T1000 (cell line): ENCODE measurements around the gene ACADVL.
A peak's percentile ranks its signal among the peaks of the same experiment; 100 is the strongest.

ENCODE experiments used
- DNase-seq: peaks from one replicate; lab custom pipeline; 2025; ENCODE audit warnings: mixed read lengths; lab: John Stamatoyannopoulos, UW

The ACADVL gene

GRCh38 chr17:7191571-7192270 lies 28.0 kb upstream of the ACADVL start:
- no peak for DNase-seq

GRCh38 chr17:7192271-7192937 lies 27.3 kb upstream of the ACADVL start:
- DNase-seq, result no peak

- no peak for DNase-seq
Measured at GRCh38 chr17:7195971-7196370, 23.8 kb upstream of the ACADVL start.

DNA sequence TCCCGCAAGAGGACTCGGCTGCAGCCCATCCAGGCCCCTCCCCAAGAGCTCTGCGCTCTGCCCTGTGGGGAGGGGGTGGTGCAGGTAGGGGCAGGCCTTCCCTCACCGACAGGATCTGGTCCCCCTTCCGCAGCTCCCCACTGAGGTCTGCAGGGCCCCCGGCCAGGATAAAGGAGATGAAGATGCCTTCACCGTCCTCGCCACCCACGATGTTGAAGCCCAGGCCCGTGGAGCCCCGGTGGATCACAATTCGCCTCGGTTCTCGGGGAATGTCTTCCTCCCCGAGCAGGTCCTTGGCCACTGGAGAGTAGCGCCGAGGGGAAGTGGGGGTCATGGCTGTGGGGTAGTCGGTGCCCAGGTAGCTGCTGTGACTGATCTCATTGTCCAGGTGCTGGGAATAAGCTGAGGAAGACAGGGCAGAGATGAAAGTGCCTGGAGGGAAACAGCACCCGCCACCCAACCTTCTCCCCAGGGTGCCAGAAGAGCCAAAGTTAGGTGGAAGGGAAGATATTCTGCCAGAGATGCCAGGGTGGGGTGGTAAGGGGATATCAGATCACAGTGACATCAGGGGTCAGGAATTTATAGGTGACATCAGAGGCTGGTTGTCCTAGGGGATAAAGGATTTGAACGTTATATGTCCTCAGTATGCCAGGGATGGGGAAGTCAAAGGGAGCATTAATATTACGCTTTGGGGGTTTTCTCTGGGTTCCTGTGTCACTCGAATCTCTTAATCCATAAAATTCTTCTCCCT lies 22.9 kb upstream of the ACADVL start:
- no peak for DNase-seq

GRCh38 chr17:7203391-7203790 lies 16.3 kb upstream of the ACADVL start:
- no peak for DNase-seq

GRCh38 chr17:7204336-7204735 lies 15.4 kb upstream of the ACADVL start:
- no peak for DNase-seq

- DNase-seq, result peak; percentile 70
Measured at GRCh38 chr17:7204828-7205461, 14.8 kb upstream of the ACADVL start.

GRCh38 chr17:7205561-7205960 lies 14.2 kb upstream of the ACADVL start:
- DNase-seq, result no peak

GRCh38 chr17:7207120-7208001 lies 12.4 kb upstream of the ACADVL start:
- DNase-seq, result no peak

DNA sequence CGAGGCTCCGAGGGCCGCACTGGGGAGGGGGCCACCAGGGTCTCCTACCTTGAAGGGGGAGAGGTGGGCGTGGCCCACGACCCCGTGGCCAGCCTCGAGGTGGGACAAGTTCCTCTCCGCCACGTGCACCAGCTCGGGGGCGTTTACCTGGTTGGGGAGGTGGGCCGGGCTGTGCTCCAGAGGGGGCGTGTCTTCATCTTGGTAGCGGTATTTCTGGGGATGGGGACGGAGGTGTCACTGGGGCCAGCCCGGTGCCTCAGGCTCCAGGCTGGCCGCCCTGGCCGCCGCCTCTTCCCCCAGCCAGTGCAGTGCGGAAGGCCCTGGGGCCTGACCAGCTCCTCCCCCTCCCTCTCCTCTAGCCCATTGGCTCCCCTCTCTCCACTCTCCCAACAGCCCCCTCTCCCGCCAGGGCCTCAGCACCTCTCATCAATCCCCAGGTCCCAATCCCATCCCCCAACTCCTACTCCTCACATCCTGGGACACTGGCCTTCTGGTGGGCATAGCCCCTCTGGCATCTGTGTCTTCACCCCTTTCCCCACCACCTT lies 11.6 kb upstream of the ACADVL start:
- DNase-seq, result no peak

DNA sequence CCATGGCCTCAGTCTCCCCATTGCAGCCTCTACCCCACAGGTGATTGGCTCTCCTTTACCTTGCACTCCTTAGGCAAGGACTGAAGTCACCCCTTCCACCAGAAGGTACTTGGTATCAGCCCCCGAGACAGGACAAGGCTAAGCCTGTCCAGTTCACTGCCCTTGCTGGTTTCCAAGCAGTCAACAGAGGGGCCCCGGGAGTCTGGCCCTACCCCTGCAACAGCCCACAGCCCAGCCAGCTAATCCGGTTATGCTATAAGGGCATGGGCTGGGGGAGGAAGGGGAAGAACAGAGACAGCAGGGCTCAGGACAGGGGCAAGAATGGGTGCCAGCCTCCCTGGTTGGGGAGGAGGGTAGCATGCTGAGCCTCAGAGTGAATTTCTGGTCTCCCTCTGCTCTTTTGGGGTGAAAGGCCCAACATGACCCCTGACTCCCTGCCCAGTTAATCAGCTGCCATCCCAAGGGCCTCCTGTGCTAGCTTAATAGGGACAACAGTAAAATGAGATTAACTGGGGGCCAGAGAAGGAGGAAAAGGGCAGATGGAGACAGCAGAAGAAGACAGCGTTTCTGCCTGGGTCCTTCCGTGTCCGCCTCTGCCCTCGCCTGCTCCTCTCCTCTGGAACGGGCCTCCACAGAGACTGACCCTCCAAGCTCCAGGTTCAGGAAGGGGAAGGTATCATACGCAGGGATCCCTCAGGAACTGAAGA lies 10.8 kb upstream of the ACADVL start:
- no peak for DNase-seq

DNA sequence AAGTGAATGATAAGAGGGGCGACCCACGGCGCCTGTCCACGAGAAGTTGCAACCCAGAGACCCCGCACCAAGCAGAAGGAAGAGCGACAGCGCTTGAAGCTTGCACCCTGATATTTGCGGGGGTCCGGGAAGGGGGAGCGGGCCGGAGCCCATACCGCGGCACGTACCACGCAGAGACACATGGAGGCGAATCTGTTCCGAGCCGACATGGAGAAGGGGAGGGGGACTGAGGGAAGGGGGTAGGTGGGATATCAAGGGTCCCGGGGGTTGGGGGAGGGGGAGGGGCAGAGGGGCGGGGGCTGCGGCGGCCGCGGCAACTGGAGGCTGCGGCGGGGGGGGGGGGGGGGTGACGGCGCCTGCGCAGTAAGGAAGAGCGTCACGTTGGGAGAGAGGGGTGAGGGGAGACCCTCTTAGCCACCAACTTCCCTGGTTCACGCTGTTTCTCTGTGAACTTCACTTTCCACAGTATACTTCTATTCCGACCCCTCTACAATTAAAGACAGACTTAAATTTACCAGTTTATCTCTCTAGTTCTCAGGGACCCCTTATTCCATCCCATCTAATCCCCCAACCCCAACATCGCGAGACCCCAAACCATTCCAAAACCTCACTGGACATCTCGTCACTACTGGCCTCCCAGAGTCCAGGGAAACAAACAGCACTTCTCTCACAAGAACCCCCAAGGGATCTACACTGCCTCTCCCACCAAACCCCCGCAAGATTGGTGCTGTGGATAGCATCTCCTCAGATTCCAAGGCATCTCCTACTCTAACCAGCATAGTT lies 8.1 kb upstream of the ACADVL start:
- no peak for DNase-seq

DNA sequence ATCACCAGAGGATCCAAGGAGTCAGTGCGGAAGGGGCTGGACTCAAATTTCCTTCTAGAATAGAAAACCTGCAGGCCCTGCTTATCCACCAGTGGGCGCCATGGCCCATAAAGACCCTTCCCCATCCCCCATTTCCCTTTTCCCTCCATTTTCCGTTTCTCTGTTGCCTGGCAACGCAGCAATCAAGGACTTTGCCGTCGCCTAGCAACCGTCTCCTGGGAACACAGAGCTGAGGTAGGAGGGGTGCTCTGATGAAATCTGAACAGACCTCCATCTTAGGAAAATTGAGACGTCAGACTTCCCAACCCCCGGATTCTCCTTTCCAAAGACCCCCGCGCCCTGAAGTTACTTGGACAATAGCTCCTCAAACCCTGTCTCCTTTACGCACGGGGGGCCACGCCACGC lies 5.8 kb upstream of the ACADVL start:
- DNase-seq, result peak; percentile 83

- DNase-seq, result peak; percentile 98
Measured at GRCh38 chr17:7214300-7215135, 5.2 kb upstream of the ACADVL start.

GRCh38 chr17:7215136-7215638 lies 4.6 kb upstream of the ACADVL start:
- no peak for DNase-seq

DNA sequence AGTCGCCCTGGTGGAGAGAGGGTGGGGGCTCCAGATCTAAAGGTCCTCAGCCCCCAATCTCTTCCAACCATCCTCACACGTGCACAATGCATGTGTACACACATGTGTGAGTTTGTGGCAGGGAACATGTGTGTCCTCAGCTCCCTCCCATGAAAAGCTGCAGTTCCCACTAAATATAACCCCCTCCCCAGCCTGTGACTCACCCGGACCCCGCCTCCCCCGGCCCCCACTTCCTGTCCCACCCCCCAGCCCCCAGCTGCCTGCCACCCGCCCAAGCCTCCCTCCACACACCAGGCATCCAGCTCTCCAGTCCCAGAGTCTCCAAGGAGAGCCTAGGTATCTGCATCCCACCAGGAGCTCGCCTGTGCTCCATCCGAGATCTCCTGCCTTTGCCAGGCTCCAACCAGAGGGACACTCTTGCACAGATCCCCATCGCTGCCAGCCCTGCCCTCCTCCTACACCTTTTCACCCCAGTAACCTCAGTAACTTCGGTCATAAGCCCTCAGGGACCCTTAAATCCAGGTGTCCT lies 4.0 kb upstream of the ACADVL start:
- DNase-seq, result no peak

DNA sequence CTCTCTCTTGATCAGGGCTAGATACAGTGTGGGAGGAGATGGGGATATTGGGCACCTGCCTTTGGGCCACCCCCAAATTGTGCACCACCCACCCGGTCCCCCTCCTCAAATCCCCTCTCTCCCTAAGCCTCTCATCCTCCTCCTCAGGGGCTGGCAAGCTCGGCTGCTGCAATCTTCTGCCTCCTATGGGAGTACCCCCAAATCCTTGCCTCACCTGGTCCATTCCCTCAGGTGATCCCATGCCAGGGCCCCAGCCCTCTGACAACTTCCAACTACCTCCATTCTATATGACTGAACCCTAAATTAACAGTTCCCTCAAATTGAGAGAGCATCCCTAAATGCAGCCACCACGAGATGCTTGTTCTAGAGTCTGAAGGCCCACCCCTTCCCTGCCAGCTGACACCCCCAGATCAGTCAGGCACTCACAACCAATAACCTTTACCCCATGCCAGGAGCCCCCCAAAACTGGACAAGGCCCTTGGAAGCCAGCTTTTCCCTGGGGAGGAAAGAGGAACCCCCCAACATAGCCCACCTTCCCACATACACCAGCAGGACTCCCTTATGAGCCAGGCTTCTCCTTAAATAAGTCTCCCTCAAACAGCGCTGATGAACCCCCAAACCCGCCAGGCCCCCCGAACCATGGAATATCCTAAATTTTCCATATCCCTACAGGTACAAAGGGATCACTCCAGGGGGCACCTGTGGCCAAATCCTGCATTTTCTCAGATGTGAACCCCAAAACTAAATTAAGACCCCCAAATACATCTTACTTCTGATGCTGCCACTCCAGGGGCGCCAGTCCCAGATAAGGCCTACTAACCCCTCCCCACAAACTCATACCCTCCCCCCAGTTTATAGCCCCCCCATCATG lies 3.3 kb upstream of the ACADVL start:
- DNase-seq, result no peak
